ENCODE measurements around the gene TSPY4. TPM values are rescaled to one million over a fixed set of nuclear protein-coding genes. Genes with fewer than 3 reads are reported as not detected.
"Not testable (repeated sequence)": the region's sequence is repeated elsewhere in the genome, so short reads cannot be mapped to it uniquely, and the experiment has no call there.

Gene TSPY4
- polyA plus RNA-seq (2011; rRNA removed) (not detected in 2 replicates), polyA minus RNA-seq (2011; rRNA and poly(A)+ RNA removed) (not detected in 2 replicates)

DNA sequence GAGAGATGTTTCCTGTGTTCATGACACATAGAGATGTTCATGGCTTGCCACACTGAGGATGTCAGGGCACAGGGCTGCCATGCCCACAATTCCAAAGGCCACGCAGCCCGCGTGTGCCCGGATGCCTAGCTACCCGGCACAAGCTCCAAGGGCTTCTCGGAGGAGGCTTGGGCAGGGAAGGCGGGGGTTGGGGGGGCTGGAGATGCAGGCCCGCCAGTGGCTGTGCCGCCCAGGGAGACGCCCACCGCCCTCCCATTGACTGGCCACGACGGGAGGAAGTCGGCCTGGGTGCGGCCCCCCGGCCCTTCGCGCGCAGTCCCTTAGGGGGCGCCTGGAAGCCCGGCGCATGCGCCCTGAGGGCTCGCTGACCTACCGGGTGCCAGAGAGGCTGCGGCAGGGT, at the start of gene TSPY4:
Gene TSPY4 (plus strand): TSS at position 301 of the 400 bp plus-strand sequence. CDS start 46 bp downstream, at position 347.
- H3K27me3 ChIP-seq (ENCODE audit: control insufficient read depth, insufficient read depth, low read length); CTCF ChIA-PET; POLR2A ChIA-PET: not testable (repeated sequence)

GRCh38 chrY:9320996-9321395, 16.3 kb upstream of the TSPY4 start:
- ChIA-PET CTCF (no interaction called here), POLR2A (no interaction called here)
- Histone ChIP-seq H3K36me3 (ENCODE audit: control insufficient read depth, insufficient read depth, low read length) (no peaks in the 10 kb centered on the region), H3K4me3 (ENCODE audit: low read depth, low read length) (no peak overlapping the region), H3K27me3 (ENCODE audit: control insufficient read depth, insufficient read depth, low read length) (no peaks in the 10 kb centered on the region)
- DNase-seq (ENCODE audit: low read depth), result no peak
- TF ChIP-seq, protein P1, sequence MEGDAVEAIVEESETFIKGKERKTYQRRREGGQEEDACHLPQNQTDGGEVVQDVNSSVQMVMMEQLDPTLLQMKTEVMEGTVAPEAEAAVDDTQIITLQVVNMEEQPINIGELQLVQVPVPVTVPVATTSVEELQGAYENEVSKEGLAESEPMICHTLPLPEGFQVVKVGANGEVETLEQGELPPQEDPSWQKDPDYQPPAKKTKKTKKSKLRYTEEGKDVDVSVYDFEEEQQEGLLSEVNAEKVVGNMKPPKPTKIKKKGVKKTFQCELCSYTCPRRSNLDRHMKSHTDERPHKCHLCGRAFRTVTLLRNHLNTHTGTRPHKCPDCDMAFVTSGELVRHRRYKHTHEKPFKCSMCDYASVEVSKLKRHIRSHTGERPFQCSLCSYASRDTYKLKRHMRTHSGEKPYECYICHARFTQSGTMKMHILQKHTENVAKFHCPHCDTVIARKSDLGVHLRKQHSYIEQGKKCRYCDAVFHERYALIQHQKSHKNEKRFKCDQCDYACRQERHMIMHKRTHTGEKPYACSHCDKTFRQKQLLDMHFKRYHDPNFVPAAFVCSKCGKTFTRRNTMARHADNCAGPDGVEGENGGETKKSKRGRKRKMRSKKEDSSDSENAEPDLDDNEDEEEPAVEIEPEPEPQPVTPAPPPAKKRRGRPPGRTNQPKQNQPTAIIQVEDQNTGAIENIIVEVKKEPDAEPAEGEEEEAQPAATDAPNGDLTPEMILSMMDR (IDR thresholded peaks at IDR 0.05; ENCODE audit: insufficient read depth, low read depth, low read length), result no peak

More for the DNA sequence above, at the start of gene TSPY4:
- not testable (repeated sequence) for DNase-seq (ENCODE audit: low read depth); H3K36me3 ChIP-seq (ENCODE audit: control insufficient read depth, insufficient read depth, low read length); H3K4me3 ChIP-seq (ENCODE audit: low read depth, low read length)

DNA sequence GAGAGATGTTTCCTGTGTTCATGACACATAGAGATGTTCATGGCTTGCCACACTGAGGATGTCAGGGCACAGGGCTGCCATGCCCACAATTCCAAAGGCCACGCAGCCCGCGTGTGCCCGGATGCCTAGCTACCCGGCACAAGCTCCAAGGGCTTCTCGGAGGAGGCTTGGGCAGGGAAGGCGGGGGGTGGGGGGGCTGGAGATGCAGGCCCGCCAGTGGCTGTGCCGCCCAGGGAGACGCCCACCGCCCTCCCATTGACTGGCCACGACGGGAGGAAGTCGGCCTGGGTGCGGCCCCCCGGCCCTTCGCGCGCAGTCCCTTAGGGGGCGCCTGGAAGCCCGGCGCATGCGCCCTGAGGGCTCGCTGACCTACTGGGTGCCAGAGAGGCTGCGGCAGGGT, 20.2 kb downstream of the TSPY4 start, which contains the start of gene TSPY8:
Gene TSPY8 (plus strand): TSS at position 301 of the 400 bp plus-strand sequence. CDS start 46 bp downstream, at position 347.
- H3K4me3 ChIP-seq (ENCODE audit: low read depth, low read length); CTCF ChIA-PET; POLR2A ChIA-PET; H3K27me3 ChIP-seq (ENCODE audit: control insufficient read depth, insufficient read depth, low read length); DNase-seq (ENCODE audit: low read depth); H3K36me3 ChIP-seq (ENCODE audit: control insufficient read depth, insufficient read depth, low read length): not testable (repeated sequence)

Small RNAs within 50 kb of the gene (small RNA-seq; reads per million reads assigned to genes)
- gene AC006158.1 (ENCODE audit: insufficient read length, low read depth, low replicate concordance), result not detected

Other genes with a start within 250 kb of the TSPY4 start
- gene TSPY8, start 20.3 kb downstream of the TSPY4 start, polyA plus RNA-seq (2011; rRNA removed), result not detected in 2 replicates
- gene TSPY3, start 61.0 kb downstream of the TSPY4 start, polyA plus RNA-seq (2011; rRNA removed), result not detected in 2 replicates
- gene TSPY1, start 129.5 kb downstream of the TSPY4 start, polyA plus RNA-seq (2011; rRNA removed), result not detected in 2 replicates
- gene TSPY9, start 149.8 kb downstream of the TSPY4 start, polyA plus RNA-seq (2011; rRNA removed), result not detected in 2 replicates
- not detected in 2 replicates for gene TSPY10, start 190.4 kb downstream of the TSPY4 start, polyA plus RNA-seq (2011; rRNA removed)